ENCODE results near the gene TAGAP.
A peak's percentile ranks its signal among the peaks of the same experiment; 100 is the strongest.

Gene TAGAP

DNA sequence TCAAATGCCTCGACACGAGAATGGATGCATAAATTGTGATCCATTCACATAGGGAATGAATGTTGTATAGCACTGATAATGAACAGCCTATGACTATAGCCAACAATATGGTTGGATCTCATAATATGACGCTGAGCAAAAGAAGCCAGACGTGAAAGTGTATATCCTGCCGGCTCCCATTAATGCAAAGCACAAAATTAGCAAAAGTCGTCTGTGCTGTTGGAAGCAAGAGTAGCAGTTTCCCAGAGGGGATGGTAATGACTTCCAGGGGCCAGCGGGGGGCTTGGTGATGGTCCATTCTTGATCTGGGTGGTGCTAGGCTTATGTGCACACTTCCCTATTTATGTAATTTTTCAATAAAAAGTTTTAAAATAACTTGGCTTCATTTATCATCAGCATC, 1.0 kb upstream of the TAGAP start:
- Histone ChIP-seq H3K27me3 (ENCODE audit: control insufficient read depth, low read length) (no peaks in the 10 kb centered on the region), H3K36me3 (ENCODE audit: control insufficient read depth, low read length) (peaks cover 40% of the 10 kb centered on the region), H3F3A (ENCODE audit: control insufficient read depth, insufficient read depth) (peaks cover 35% of the 10 kb centered on the region), H3K4me2 (ENCODE audit: low read length) (peak overlapping the region; percentile 73), H3K4me3 (ENCODE audit: low read length) (peak overlapping the region; percentile 93), H3K79me2 (ENCODE audit: control insufficient read depth, low read length) (peaks cover 47% of the 10 kb centered on the region), H4K20me1 (ENCODE audit: control insufficient read depth, insufficient read depth, low read depth, low read length) (peaks cover 14% of the 10 kb centered on the region), H3K27ac (ENCODE audit: low read depth, low read length) (peak overlapping the region; percentile 89), H3K4me1 (ENCODE audit: control insufficient read depth, low read length) (peaks cover 41% of the 10 kb centered on the region), H3K9me3 (ENCODE audit: control insufficient read depth, insufficient read depth, low read length) (no peaks in the 10 kb centered on the region), H3K9me2 (replicated peaks; ENCODE audit: control insufficient read depth, low read length) (no peaks in the 10 kb centered on the region)
- no peak for TF ChIP-seq EZH2phosphoT487 (IDR thresholded peaks at IDR 0.05; ENCODE audit: borderline replicate concordance, low read length)
- TF ChIP-seq, protein P1, sequence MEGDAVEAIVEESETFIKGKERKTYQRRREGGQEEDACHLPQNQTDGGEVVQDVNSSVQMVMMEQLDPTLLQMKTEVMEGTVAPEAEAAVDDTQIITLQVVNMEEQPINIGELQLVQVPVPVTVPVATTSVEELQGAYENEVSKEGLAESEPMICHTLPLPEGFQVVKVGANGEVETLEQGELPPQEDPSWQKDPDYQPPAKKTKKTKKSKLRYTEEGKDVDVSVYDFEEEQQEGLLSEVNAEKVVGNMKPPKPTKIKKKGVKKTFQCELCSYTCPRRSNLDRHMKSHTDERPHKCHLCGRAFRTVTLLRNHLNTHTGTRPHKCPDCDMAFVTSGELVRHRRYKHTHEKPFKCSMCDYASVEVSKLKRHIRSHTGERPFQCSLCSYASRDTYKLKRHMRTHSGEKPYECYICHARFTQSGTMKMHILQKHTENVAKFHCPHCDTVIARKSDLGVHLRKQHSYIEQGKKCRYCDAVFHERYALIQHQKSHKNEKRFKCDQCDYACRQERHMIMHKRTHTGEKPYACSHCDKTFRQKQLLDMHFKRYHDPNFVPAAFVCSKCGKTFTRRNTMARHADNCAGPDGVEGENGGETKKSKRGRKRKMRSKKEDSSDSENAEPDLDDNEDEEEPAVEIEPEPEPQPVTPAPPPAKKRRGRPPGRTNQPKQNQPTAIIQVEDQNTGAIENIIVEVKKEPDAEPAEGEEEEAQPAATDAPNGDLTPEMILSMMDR (IDR thresholded peaks at IDR 0.05; ENCODE audit: low read depth, low read length, poor library complexity, severe bottlenecking) = no peak

DNA sequence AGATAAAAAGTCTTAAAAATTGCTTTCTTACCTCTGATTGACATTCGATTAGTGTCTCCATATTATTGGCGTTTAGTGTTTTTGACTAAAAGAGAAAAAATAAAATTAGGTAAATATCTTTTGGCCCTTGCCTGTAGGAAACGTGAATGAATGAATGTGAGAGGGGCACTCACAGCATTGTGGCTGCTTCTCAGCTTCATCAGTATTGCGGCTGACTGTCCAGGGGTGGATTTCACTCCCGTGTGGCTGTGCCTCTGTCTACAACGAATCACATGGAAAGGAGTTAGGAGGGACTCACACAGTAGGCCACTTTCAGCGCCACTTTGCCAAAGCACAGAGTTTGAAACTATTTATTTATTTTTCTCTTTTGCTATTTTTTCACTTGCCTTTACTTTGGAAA, 844 bp downstream of the TAGAP start:
- H3K9me3 ChIP-seq (ENCODE audit: control insufficient read depth, insufficient read depth, low read length) = no peaks in the 10 kb centered on the region
- H3K79me2 ChIP-seq (ENCODE audit: control insufficient read depth, low read length) = peaks cover 60% of the 10 kb centered on the region
- H3K4me2 ChIP-seq (ENCODE audit: low read length) = peak overlapping the region; percentile 73
- no peaks in the 10 kb centered on the region for H3K9me2 ChIP-seq (replicated peaks; ENCODE audit: control insufficient read depth, low read length)
- H4K20me1 ChIP-seq (ENCODE audit: control insufficient read depth, insufficient read depth, low read depth, low read length) = peaks cover 20% of the 10 kb centered on the region
- peak overlapping the region; percentile 93 for H3K4me3 ChIP-seq (ENCODE audit: low read length)
- peaks cover 58% of the 10 kb centered on the region for H3K36me3 ChIP-seq (ENCODE audit: control insufficient read depth, low read length)
- TF ChIP-seq EZH2phosphoT487 (IDR thresholded peaks at IDR 0.05; ENCODE audit: borderline replicate concordance, low read length) = no peak
- TF ChIP-seq, protein P1 (IDR thresholded peaks at IDR 0.05; ENCODE audit: low read depth, low read length, poor library complexity, severe bottlenecking) = no peak
- peaks cover 60% of the 10 kb centered on the region for H3K4me1 ChIP-seq (ENCODE audit: control insufficient read depth, low read length)
- peaks cover 52% of the 10 kb centered on the region for H3F3A ChIP-seq (ENCODE audit: control insufficient read depth, insufficient read depth)
- no peaks in the 10 kb centered on the region for H3K27me3 ChIP-seq (ENCODE audit: control insufficient read depth, low read length)
- H3K27ac ChIP-seq (ENCODE audit: low read depth, low read length) = peak overlapping the region; percentile 89

DNA sequence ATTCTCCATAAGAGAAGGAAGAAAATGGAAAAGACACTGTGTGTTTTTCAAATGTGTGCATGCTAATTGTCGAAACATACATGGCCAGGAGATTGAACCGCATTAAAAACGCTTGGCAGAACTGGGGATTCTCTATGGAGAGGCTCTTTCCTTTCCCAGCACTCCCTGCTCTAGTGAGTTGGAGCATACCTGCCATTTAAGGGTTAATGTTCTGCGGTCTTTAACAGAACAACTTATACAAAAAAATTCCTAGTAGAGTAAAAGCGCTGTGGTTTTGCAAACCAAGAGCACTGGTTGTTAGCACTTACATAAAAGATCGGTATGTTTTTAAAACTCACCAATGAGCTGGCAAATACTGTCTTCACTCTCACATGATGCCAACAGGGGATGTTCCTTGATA, 1.5 kb downstream of the TAGAP start:
- no peaks in the 10 kb centered on the region for H3K27me3 ChIP-seq (ENCODE audit: control insufficient read depth, low read length)
- no peaks in the 10 kb centered on the region for H3K9me2 ChIP-seq (replicated peaks; ENCODE audit: control insufficient read depth, low read length)
- H3K27ac ChIP-seq (ENCODE audit: low read depth, low read length) = peak overlapping the region; percentile 89
- H3K4me2 ChIP-seq (ENCODE audit: low read length) = peak overlapping the region; percentile 73
- no peaks in the 10 kb centered on the region for H3K9me3 ChIP-seq (ENCODE audit: control insufficient read depth, insufficient read depth, low read length)
- peaks cover 66% of the 10 kb centered on the region for H3K79me2 ChIP-seq (ENCODE audit: control insufficient read depth, low read length)
- no peak for TF ChIP-seq EZH2phosphoT487 (IDR thresholded peaks at IDR 0.05; ENCODE audit: borderline replicate concordance, low read length)
- TF ChIP-seq, protein P1 (IDR thresholded peaks at IDR 0.05; ENCODE audit: low read depth, low read length, poor library complexity, severe bottlenecking) = no peak
- H3K36me3 ChIP-seq (ENCODE audit: control insufficient read depth, low read length) = peaks cover 65% of the 10 kb centered on the region
- H3K4me1 ChIP-seq (ENCODE audit: control insufficient read depth, low read length) = peaks cover 67% of the 10 kb centered on the region
- H3F3A ChIP-seq (ENCODE audit: control insufficient read depth, insufficient read depth) = peaks cover 58% of the 10 kb centered on the region
- peaks cover 22% of the 10 kb centered on the region for H4K20me1 ChIP-seq (ENCODE audit: control insufficient read depth, insufficient read depth, low read depth, low read length)
- H3K4me3 ChIP-seq (ENCODE audit: low read length) = peak overlapping the region; percentile 93

Measured in DOHH2 (cell line).